HG03196 (cell line): Measurements from ENCODE around the gene CCDC157.

ENCODE experiments used
- ATAC-seq: cut with Tn5 transposase; IDR thresholded peaks from one replicate; pipeline ENCODE4 v1.9.1; 2021; ENCODE audit not compliant: unreplicated experiment

The CCDC157 gene

GRCh38 chr22:30356449-30357235 is at the start of gene CCDC157, which contains the start of gene SF3A1:
CCDC157 (plus strand) TSS chr22:30357007; CDS start chr22:30366001, 8,994 bp downstream.
SF3A1 (minus strand) TSS chr22:30356894; CDS start chr22:30356792, 102 bp downstream.
- peak; percentile 90 for ATAC-seq

GRCh38 chr22:30307041-30307574 is 49.7 kb upstream of the CCDC157 start:
- ATAC-seq, result no peak

GRCh38 chr22:30308093-30308492 is 48.7 kb upstream of the CCDC157 start:
- ATAC-seq, result no peak

GRCh38 chr22:30308518-30309230 is 48.1 kb upstream of the CCDC157 start:
- ATAC-seq, result no peak

- ATAC-seq, result no peak
These were observed 46.7 kb upstream of the CCDC157 start for GRCh38 chr22:30309951-30310741.

GRCh38 chr22:30310881-30311771 is 45.7 kb upstream of the CCDC157 start:
- no peak for ATAC-seq

GRCh38 chr22:30312053-30312452 is 44.8 kb upstream of the CCDC157 start:
- ATAC-seq, result no peak

GRCh38 chr22:30313527-30314363 is 43.1 kb upstream of the CCDC157 start:
- no peak for ATAC-seq

GRCh38 chr22:30314915-30315314 is 41.9 kb upstream of the CCDC157 start:
- no peak for ATAC-seq

GRCh38 chr22:30315962-30316576 is 40.7 kb upstream of the CCDC157 start:
- no peak for ATAC-seq

- ATAC-seq, result no peak
These were observed 39.0 kb upstream of the CCDC157 start for GRCh38 chr22:30317778-30318177.

- ATAC-seq, result no peak
These were observed 37.9 kb upstream of the CCDC157 start for GRCh38 chr22:30318799-30319419.

- no peak for ATAC-seq
These were observed 36.7 kb upstream of the CCDC157 start for GRCh38 chr22:30320021-30320556.

GRCh38 chr22:30321461-30321860 is 35.3 kb upstream of the CCDC157 start:
- no peak for ATAC-seq

GRCh38 chr22:30323246-30323645 is 33.6 kb upstream of the CCDC157 start:
- no peak for ATAC-seq

- no peak for ATAC-seq
These were observed 32.6 kb upstream of the CCDC157 start for GRCh38 chr22:30324014-30324730.

GRCh38 chr22:30325065-30325720 is 31.6 kb upstream of the CCDC157 start:
- no peak for ATAC-seq
